ENCODE data around the gene RASGRF2. TPM values are rescaled to one million over a fixed set of nuclear protein-coding genes. Genes with fewer than 3 reads are reported as not detected.
"Not testable (repeated sequence)": the region's sequence is repeated elsewhere in the genome, so short reads cannot be mapped to it uniquely, and the experiment has no call there.

RASGRF2 gene
- total RNA-seq, 2 donors from 2014 or later = 6.9 to 13.9 TPM

- no peaks in the 10 kb centered on the region for H3K27me3 ChIP-seq (replicated peaks; ENCODE audit: insufficient read depth)
- TF ChIP-seq CTCF (IDR thresholded peaks at IDR 0.05) = no peak
- no peak for ATAC-seq (ENCODE audit: insufficient number of reproducible peaks, low FRiP score, low read depth)
Observed at GRCh38 chr5:81115261-81115660, 155.1 kb downstream of the RASGRF2 start.

GRCh38 chr5:81117566-81117965, 157.4 kb downstream of the RASGRF2 start:
- no peak overlapping the region for H3K4me3 ChIP-seq
- ATAC-seq (ENCODE audit: insufficient number of reproducible peaks, low FRiP score, low read depth) (no peak), DNase-seq (ENCODE audit: low spot score) (no peak)
- TF ChIP-seq CTCF (IDR thresholded peaks at IDR 0.05) = no peak
- H3K27me3 ChIP-seq (replicated peaks; ENCODE audit: insufficient read depth) = no peaks in the 10 kb centered on the region
- no peaks in the 10 kb centered on the region for H3K9me3 ChIP-seq
- H3K36me3 ChIP-seq = no peaks in the 10 kb centered on the region
- no peaks in the 10 kb centered on the region for H3K4me1 ChIP-seq (ENCODE audit: control insufficient read depth in 1 of 2, low read depth in 2 of 2)
- H3K27ac ChIP-seq = no peak overlapping the region

More at GRCh38 chr5:81115261-81115660, 155.1 kb downstream of the RASGRF2 start:
- no peaks in the 10 kb centered on the region for H3K36me3 ChIP-seq
- no peak overlapping the region for H3K4me3 ChIP-seq
- no peak for DNase-seq (ENCODE audit: low spot score)
- no peaks in the 10 kb centered on the region for H3K4me1 ChIP-seq (ENCODE audit: control insufficient read depth in 1 of 2, low read depth in 2 of 2)
- H3K27ac ChIP-seq = no peak overlapping the region
- no peaks in the 10 kb centered on the region for H3K9me3 ChIP-seq

GRCh38 chr5:81121273-81121672, 161.1 kb downstream of the RASGRF2 start:
- no peak for DNase-seq (ENCODE audit: low spot score)
- no peak for ATAC-seq (ENCODE audit: insufficient number of reproducible peaks, low FRiP score, low read depth)
- TF ChIP-seq CTCF (IDR thresholded peaks at IDR 0.05) = no peak
- no peak overlapping the region for H3K27ac ChIP-seq
- no peaks in the 10 kb centered on the region for H3K9me3 ChIP-seq
- no peaks in the 10 kb centered on the region for H3K36me3 ChIP-seq
- no peaks in the 10 kb centered on the region for H3K4me1 ChIP-seq (ENCODE audit: control insufficient read depth in 1 of 2, low read depth in 2 of 2)
- H3K4me3 ChIP-seq = no peak overlapping the region
- H3K27me3 ChIP-seq (replicated peaks; ENCODE audit: insufficient read depth) = no peaks in the 10 kb centered on the region

GRCh38 chr5:81121836-81122630, 161.9 kb downstream of the RASGRF2 start:
- no peak for TF ChIP-seq CTCF (IDR thresholded peaks at IDR 0.05)
- no peaks in the 10 kb centered on the region for H3K9me3 ChIP-seq
- H3K4me1 ChIP-seq (ENCODE audit: control insufficient read depth in 1 of 2, low read depth in 2 of 2) = no peaks in the 10 kb centered on the region
- no peak overlapping the region for H3K4me3 ChIP-seq
- ATAC-seq (ENCODE audit: insufficient number of reproducible peaks, low FRiP score, low read depth) (no peak), DNase-seq (ENCODE audit: low spot score) (no peak)
- no peak overlapping the region for H3K27ac ChIP-seq
- no peaks in the 10 kb centered on the region for H3K36me3 ChIP-seq
- no peaks in the 10 kb centered on the region for H3K27me3 ChIP-seq (replicated peaks; ENCODE audit: insufficient read depth)

- H3K36me3 ChIP-seq; H3K27ac ChIP-seq; H3K9me3 ChIP-seq; H3K27me3 ChIP-seq (replicated peaks; ENCODE audit: insufficient read depth); H3K4me1 ChIP-seq (ENCODE audit: control insufficient read depth in 1 of 2, low read depth in 2 of 2); H3K4me3 ChIP-seq; DNase-seq (ENCODE audit: low spot score); ATAC-seq (ENCODE audit: insufficient number of reproducible peaks, low FRiP score, low read depth): not testable (repeated sequence)
Observed at GRCh38 chr5:81124689-81125088, 164.5 kb downstream of the RASGRF2 start.

- Histone ChIP-seq H3K27ac (no peak overlapping the region), H3K4me1 (ENCODE audit: control insufficient read depth in 1 of 2, low read depth in 2 of 2) (no peaks in the 10 kb centered on the region), H3K36me3 (no peaks in the 10 kb centered on the region), H3K4me3 (no peak overlapping the region), H3K9me3 (no peaks in the 10 kb centered on the region), H3K27me3 (replicated peaks; ENCODE audit: insufficient read depth) (no peaks in the 10 kb centered on the region)
- ATAC-seq (ENCODE audit: insufficient number of reproducible peaks, low FRiP score, low read depth) (no peak), DNase-seq (ENCODE audit: low spot score) (no peak)
- no peak for TF ChIP-seq CTCF (IDR thresholded peaks at IDR 0.05)
Observed at GRCh38 chr5:81125959-81126358, 165.8 kb downstream of the RASGRF2 start.
